Kidney capillary endothelial cell (primary cell): ENCODE data around the gene SNX18.
"Not testable (repeated sequence)": the region's sequence is repeated elsewhere in the genome, so short reads cannot be mapped to it uniquely, and the experiment has no call there.

Experiments used
- DNase-seq: peaks from one replicate; pipeline ENCODE4 v3.0.0-alpha.2; 2018; ENCODE audit warnings: low spot score

Gene SNX18, protein sequence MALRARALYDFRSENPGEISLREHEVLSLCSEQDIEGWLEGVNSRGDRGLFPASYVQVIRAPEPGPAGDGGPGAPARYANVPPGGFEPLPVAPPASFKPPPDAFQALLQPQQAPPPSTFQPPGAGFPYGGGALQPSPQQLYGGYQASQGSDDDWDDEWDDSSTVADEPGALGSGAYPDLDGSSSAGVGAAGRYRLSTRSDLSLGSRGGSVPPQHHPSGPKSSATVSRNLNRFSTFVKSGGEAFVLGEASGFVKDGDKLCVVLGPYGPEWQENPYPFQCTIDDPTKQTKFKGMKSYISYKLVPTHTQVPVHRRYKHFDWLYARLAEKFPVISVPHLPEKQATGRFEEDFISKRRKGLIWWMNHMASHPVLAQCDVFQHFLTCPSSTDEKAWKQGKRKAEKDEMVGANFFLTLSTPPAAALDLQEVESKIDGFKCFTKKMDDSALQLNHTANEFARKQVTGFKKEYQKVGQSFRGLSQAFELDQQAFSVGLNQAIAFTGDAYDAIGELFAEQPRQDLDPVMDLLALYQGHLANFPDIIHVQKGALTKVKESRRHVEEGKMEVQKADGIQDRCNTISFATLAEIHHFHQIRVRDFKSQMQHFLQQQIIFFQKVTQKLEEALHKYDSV

GRCh38 chr5:54517512-54518145 lies at the start of gene SNX18:
TSS of gene SNX18 (plus strand) at chr5:54517759. CDS start at chr5:54517953, 194 bp downstream.
- DNase-seq, result peak; percentile 90

GRCh38 chr5:54469622-54470021 lies 47.9 kb upstream of the SNX18 start:
- no peak for DNase-seq

GRCh38 chr5:54470128-54470527 lies 47.4 kb upstream of the SNX18 start:
- no peak for DNase-seq

GRCh38 chr5:54470677-54471076 lies 46.9 kb upstream of the SNX18 start:
- no peak for DNase-seq

DNA sequence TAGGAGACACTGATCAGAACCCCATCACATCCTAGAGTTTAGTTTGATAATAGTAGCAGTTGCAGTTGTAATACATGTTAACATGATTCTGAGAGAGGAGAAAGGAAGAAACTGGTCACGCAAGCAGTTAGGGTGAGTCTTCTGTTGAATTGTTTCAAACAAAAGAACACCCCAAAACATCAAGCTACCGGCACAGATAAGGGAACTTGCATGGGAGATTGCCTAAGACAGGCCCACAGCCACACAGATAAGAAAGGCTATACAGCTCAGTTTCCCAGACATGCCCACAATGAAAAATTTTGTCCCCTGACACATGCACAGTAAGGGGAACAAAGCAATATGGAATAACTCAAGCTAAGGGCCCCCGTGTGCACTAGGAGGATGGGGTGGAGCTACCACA lies 46.2 kb upstream of the SNX18 start:
- no peak for DNase-seq

- DNase-seq, result no peak
Observed at GRCh38 chr5:54476682-54477081, 40.9 kb upstream of the SNX18 start.

DNA sequence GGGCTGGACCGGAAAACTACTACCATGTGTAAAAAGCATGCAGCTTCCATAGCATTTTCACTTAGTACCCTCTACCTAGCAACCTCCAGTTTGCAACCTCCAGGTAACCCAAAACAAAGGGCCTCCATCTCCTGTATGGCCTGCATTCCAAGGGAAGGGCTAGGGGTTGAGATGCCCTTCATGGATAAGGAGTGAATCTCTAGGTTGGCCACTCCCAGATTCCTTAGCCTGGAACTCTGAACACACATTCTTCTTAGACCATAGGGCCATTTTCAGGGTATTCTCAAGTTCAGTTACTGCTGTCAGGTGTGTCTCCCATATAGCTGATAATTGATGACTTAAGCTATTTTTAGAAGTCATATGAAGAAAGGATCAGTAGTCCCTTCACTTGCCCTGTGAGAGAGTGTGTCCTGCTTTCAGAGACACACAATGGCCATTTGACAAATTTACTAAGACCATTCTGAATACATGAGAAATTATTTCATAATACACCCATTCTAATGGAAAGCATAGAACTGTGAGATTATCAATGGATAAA lies 39.5 kb upstream of the SNX18 start:
- DNase-seq, result no peak

DNA sequence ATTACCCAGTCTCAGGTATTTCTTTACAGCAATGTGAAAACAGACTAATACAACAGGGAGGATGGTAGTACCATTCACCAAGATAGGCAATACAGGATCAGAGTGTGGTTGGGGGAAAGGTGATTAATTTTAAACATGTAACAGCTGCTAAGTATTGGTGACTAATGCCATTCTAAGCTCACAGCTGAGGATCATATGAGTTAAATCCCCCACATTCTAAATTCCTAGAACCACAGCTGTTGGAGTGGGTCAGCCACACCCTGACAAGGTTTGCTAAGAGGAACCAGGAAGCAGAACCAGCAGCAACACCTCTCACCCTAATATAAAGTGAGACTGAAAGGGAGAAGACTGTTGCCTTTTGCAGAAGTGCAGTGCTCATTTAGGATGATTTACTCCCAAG lies 37.3 kb upstream of the SNX18 start:
- no peak for DNase-seq

- no peak for DNase-seq
Observed at GRCh38 chr5:54484219-54484894, 33.2 kb upstream of the SNX18 start.

DNA sequence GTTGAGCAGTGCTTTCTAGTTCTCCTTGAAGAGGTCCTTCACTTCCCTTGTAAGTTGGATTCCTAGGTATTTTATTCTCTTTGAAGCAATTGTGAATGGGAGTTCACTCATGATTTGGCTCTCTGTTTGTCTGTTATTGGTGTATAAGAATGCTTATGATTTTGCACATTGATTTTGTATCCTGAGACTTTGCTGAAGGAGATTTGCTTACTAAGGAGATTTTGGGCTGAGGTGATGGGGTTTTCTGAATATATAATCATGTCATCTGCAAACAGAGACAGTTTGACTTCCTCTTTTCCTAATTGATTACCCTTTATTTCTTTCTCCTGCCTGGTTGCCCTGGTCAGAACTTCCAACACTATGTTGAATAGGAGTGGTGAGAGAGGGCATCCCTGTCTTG lies 31.9 kb upstream of the SNX18 start:
- DNase-seq, result not testable (repeated sequence)

GRCh38 chr5:54489648-54489979 lies 27.9 kb upstream of the SNX18 start:
- DNase-seq, result not testable (repeated sequence)

GRCh38 chr5:54491326-54491725 lies 26.2 kb upstream of the SNX18 start:
- no peak for DNase-seq

GRCh38 chr5:54492178-54492577 lies 25.4 kb upstream of the SNX18 start:
- no peak for DNase-seq

DNA sequence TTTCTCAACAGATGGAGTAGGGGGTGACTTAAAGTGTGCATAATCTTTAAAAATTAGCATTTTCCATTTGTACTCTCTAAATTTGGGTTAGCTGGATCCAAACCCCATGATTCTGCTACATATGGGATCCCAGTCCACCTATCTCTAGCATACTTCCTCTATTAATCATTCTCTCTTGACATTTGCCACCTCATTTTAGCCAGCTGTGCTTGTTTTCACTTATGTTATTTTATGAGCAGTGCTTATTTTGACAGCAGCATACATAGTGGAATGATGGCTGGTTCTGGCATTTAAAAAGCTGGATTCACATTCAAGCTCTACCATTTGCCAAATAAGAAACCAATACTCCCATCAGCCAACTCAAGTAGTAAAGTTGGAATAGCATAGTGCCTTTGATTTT lies 22.5 kb upstream of the SNX18 start:
- no peak for DNase-seq

DNA sequence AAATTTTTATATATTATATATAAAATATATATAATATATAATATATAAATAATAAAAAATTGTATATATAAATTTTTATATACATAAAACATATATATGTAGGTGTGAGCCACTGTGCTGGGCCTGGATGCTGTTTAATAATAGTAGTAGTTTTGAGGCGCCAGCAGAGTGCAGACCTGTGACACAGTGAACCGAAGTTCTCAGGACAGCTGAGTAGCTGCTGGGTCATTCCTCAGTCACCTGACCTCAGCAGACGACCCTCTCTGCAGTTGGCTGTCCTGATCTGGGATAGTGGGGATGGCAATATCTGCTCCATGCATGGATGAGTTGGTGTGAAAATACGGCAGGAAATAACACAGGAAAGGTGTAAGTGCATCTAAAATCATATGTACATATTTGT lies 3.3 kb upstream of the SNX18 start:
- DNase-seq, result no peak

DNA sequence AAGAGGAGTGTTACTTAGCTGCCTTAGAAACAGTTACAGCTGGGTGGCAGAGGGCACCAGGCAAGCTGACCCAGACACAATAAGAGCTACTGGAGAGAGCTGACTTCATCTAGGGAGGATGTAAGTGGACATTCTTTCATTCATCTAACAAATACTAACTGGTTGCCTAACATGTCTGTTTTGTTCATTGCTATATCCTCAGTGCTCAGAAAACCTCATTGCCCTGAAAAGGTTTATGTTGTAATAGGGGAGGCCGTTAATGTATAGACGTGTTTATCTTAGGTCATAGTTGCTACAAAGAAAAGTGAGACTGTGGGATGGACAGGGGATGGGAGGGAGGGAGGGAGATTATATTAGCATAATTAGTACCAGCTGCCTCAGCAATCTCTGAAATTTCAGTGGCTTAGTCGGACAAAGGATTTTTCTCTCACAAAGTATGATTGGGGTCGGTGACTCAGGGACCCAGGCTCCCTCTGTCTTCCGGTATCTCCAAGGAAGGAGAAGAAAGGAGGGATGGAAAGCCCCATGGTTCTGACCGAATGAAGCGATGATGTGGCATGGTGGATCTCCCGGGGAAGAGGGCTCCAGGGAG lies 2.6 kb upstream of the SNX18 start:
- DNase-seq, result no peak

DNA sequence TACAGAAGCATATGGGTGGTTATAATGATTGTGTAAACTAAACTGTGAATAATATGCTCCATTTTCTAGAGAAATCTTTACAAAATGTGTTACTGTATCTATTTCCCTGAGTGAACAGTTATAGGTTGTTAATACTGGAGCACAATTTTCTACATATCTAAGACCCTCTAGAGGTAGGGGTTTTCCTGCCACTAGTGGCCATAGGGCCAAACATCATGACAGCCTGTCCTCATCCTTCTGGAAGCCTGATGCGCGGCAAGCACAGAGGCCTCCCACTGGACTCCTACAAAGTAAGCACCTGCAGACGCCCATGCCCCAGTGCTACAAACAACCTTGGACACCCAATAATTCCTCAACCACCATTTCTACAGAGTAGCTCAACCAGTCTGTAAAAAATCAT lies 1.9 kb upstream of the SNX18 start:
- no peak for DNase-seq

DNA sequence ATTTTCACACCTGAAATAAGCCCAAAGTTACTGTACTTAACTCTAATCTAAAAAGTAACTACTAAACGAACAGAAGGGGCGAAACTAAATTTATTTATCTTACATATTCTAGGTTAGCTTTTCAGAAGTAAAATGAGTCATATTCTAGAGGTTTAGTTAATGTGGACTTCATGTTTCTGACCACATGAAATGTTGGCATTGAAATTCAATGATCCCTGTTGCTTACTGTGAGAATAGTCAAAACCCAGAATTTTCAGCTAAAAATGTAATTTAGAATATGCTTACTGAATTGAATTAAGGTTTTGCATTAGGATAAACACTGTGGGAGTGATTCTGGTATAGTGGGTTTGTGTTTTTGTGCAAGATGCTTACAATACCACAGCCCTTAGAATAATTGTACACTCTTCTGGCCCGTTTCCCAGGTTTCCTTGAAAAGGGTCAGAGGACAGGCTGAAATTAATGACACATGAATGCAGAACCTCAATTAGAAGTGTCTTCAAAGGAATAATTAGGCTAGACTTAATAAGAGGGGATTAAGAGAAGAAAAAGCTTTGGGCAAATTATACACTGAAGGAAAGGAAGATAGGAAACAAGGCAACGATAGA lies 1.4 kb upstream of the SNX18 start:
- no peak for DNase-seq

DNA sequence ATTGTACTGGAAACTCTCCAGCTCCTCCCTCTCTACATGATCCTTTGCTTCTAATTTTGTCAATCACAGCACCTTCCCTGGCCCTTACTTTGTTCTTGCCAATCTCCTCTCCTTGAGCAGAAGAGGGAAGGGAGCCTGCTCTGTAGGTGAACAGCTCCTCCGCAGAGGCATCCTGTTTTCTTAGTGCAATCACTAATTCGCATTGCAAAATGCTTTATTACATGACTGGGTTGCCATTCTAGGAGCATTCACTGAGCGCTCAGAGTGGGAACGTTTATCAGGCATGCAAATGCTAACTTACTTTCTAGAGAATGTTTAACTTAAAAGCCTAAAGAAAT lies 416 bp upstream of the SNX18 start:
- no peak for DNase-seq

GRCh38 chr5:54518146-54518817 lies 723 bp downstream of the SNX18 start:
- DNase-seq, result peak; percentile 55

DNA sequence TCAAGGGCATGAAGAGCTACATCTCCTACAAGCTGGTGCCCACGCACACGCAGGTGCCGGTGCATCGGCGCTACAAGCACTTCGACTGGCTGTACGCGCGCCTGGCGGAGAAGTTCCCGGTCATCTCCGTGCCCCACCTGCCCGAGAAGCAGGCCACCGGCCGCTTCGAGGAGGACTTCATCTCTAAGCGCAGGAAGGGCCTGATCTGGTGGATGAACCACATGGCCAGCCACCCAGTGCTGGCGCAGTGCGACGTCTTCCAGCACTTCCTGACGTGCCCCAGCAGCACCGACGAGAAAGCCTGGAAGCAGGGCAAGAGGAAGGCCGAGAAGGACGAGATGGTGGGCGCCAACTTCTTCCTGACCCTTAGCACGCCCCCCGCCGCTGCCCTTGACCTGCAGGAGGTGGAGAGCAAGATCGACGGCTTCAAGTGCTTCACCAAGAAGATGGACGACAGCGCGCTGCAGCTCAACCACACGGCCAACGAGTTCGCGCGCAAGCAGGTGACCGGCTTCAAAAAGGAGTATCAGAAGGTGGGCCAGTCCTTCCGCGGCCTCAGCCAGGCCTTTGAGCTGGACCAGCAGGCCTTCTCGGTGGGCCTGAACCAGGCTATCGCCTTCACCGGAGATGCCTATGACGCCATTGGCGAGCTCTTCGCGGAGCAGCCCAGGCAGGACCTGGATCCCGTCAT lies 1.4 kb downstream of the SNX18 start:
- DNase-seq, result no peak
